Liver (tissue), 3 donors: ENCODE data around the gene TOM1L2.

Experiments
- ATF3 ChIP-seq: IDR thresholded peaks from 2 replicates; pipeline ENCODE4 v1.6.1; 2016; ENCODE audit warnings: antibody characterized with exemption
- EGR1 ChIP-seq, 2 donors: IDR thresholded peaks; 2 replicates each; pipeline ENCODE4 v1.6.1; 2016 to 2018; ENCODE audit warnings: antibody characterized with exemption in 2 of 2, low read depth in 2 of 2
- GABPA ChIP-seq, 2 donors: IDR thresholded peaks in 1 of 2; conservative IDR thresholded peaks in 1 of 2; 2 replicates each; pipeline ENCODE4 v1.6.1; 2016; ENCODE audit warnings: antibody characterized with exemption in 2 of 2, mild to moderate bottlenecking in 1 of 2, moderate library complexity in 1 of 2
- HNF4G ChIP-seq: IDR thresholded peaks from 2 replicates; pipeline ENCODE4 v1.6.1; 2016; ENCODE audit warnings: antibody characterized with exemption
- MAX ChIP-seq: IDR thresholded peaks from 2 replicates; pipeline ENCODE4 v1.6.1; 2016; ENCODE audit warnings: antibody characterized with exemption
- YY1 ChIP-seq: IDR thresholded peaks from 2 replicates; pipeline ENCODE4 v1.6.1; 2016; ENCODE audit warnings: antibody characterized with exemption, mild to moderate bottlenecking
- TF ChIP-seq, protein P1 (sequence below): fragments of 150-350 bp; IDR thresholded peaks from 2 replicates; pipeline ENCODE4 v1.5.1; 2017; ENCODE audit warnings: improper control_type of control experiment, low read depth, low read length; ENCODE audit not compliant: missing input control
- donor health status: healthy.
- donor health status: healthy.

- TF ChIP-seq YY1 = no peak
- TF ChIP-seq, protein P1, sequence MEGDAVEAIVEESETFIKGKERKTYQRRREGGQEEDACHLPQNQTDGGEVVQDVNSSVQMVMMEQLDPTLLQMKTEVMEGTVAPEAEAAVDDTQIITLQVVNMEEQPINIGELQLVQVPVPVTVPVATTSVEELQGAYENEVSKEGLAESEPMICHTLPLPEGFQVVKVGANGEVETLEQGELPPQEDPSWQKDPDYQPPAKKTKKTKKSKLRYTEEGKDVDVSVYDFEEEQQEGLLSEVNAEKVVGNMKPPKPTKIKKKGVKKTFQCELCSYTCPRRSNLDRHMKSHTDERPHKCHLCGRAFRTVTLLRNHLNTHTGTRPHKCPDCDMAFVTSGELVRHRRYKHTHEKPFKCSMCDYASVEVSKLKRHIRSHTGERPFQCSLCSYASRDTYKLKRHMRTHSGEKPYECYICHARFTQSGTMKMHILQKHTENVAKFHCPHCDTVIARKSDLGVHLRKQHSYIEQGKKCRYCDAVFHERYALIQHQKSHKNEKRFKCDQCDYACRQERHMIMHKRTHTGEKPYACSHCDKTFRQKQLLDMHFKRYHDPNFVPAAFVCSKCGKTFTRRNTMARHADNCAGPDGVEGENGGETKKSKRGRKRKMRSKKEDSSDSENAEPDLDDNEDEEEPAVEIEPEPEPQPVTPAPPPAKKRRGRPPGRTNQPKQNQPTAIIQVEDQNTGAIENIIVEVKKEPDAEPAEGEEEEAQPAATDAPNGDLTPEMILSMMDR = no peak
- no peak for TF ChIP-seq HNF4G
- no peak for TF ChIP-seq MAX
- TF ChIP-seq EGR1 (IDR thresholded peaks at IDR 0.05; ENCODE audit: low read depth in 2 of 2) = no peak
- no peak for TF ChIP-seq ATF3
- TF ChIP-seq GABPA (IDR thresholded peaks at IDR 0.05 in 1 of 2, conservative IDR thresholded peaks at IDR 0.05 in 1 of 2) = no peak
Observed at GRCh38 chr17:17813055-17813724, 159.0 kb downstream of the TOM1L2 start.
